Measurements from ENCODE around the gene TUBGCP6. TPM values are rescaled to one million over a fixed set of nuclear protein-coding genes. Genes with fewer than 3 reads are reported as not detected.
A peak's percentile ranks its signal among the peaks of the same experiment; 100 is the strongest.

The TUBGCP6 gene
- total RNA-seq, 1 donor from 2014 or later: 16.9 TPM

DNA sequence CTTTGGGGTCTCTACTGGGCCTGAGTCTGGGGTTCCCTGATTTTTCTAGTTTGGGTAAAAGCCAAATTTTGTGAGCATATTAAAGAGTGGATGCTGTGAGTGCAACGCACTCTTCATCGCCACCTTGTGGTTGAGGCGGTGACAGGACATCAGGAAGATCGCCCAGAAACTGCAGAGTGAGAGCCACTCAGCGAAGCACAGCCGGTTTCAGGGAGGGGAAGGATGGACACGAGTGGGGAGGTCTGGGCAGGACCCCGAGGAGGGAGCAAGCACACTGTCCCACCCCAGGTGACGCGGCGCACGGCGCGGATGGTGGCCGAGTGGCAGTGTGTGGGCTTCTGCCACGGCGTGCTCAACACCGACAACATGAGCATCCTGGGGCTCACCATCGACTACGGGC, 34.9 kb downstream of the TUBGCP6 start:
- H3K79me2 ChIP-seq (ENCODE audit: low read depth): peaks cover 13% of the 10 kb centered on the region
- Mint-ChIP-seq H3K9me3 (no peaks in the 10 kb centered on the region), H3K36me3 (peaks cover 30% of the 10 kb centered on the region), H3K4me1 (peaks cover 7% of the 10 kb centered on the region), H3K4me3 (peak overlapping the region; percentile 12), H3K27ac (peak overlapping the region; percentile 50), H3K27me3 (ENCODE audit: insufficient read depth, low read depth) (peaks cover 2% of the 10 kb centered on the region)
- H3F3A ChIP-seq (ENCODE audit: low read depth): peaks cover 4% of the 10 kb centered on the region
- no peak overlapping the region for H3K4me3 ChIP-seq
- no peaks in the 10 kb centered on the region for H3K36me3 ChIP-seq
- peaks cover 27% of the 10 kb centered on the region for H4K20me1 ChIP-seq (ENCODE audit: low read depth)
- H2AFZ ChIP-seq (replicated peaks): no peak overlapping the region
- H3K27me3 ChIP-seq: no peaks in the 10 kb centered on the region
- no peaks in the 10 kb centered on the region for H3K4me1 ChIP-seq
- H3K27ac ChIP-seq: no peak overlapping the region
- TF ChIP-seq EZH2phosphoT487 (IDR thresholded peaks at IDR 0.05): no peak
- TF ChIP-seq, protein P1, sequence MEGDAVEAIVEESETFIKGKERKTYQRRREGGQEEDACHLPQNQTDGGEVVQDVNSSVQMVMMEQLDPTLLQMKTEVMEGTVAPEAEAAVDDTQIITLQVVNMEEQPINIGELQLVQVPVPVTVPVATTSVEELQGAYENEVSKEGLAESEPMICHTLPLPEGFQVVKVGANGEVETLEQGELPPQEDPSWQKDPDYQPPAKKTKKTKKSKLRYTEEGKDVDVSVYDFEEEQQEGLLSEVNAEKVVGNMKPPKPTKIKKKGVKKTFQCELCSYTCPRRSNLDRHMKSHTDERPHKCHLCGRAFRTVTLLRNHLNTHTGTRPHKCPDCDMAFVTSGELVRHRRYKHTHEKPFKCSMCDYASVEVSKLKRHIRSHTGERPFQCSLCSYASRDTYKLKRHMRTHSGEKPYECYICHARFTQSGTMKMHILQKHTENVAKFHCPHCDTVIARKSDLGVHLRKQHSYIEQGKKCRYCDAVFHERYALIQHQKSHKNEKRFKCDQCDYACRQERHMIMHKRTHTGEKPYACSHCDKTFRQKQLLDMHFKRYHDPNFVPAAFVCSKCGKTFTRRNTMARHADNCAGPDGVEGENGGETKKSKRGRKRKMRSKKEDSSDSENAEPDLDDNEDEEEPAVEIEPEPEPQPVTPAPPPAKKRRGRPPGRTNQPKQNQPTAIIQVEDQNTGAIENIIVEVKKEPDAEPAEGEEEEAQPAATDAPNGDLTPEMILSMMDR (IDR thresholded peaks at IDR 0.05): peak; percentile 82
- H3K9me3 ChIP-seq (ENCODE audit: low read depth): no peaks in the 10 kb centered on the region
- H3K4me2 ChIP-seq: no peak overlapping the region
- DNase-seq (ENCODE audit: low spot score): peak; percentile 65
- H3K9ac ChIP-seq: no peak overlapping the region

DNA sequence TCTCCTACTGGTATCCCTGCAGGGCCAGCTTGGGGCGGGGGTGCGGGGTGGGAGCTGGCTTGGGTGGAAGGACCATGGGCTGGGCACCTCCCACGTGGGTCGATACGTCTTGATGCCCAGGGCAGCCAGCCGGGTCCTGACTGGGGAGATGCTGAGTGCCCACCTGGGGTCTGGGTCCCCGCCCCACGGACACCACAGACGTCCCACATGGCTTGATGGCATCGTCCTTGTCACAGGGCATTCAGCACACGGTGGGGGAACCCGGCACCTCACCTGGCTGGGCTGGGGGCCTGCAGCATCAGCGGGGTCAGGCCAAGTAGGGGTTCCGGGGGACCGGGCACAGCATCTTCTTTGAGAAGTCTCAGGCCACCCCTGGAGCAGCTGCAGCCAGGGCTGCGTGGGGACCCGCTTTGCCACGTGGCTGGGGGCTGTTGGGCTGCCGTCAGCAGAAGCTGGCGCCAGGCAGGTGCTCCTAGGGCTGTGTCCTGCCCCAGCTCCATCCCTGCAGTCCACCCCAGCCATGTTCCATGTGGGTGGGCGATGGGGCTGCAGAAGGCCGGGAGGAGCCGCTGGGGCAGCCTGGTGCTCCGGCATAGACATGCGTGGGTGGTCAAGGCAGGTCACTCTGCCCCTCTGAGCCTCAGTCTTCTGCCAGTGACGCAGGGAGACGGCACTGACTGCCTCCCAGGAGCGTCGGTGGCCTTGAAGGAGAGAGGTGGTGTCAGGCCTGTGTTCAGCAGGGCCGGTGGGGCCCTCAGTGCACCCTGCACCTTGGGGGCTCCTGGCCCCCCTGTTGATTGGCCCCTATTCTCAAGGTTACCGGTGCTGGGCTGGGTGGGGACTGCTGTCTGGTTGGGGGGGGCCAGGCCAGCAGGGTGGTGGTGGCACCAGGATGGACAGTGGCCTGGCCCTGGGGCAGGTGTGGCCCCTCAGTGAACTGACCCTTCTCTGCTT, 35.6 kb downstream of the TUBGCP6 start:
- Mint-ChIP-seq H3K27me3 (ENCODE audit: insufficient read depth, low read depth) (peaks cover 2% of the 10 kb centered on the region), H3K4me1 (peaks cover 7% of the 10 kb centered on the region), H3K27ac (no peak overlapping the region), H3K9me3 (no peaks in the 10 kb centered on the region), H3K36me3 (peaks cover 31% of the 10 kb centered on the region), H3K4me3 (peak overlapping the region; percentile 12)
- H3K4me1 ChIP-seq: no peaks in the 10 kb centered on the region
- H3K79me2 ChIP-seq (ENCODE audit: low read depth): peaks cover 12% of the 10 kb centered on the region
- H3K27ac ChIP-seq: no peak overlapping the region
- no peak overlapping the region for H3K4me2 ChIP-seq
- TF ChIP-seq, protein P1 (IDR thresholded peaks at IDR 0.05): no peak
- TF ChIP-seq EZH2phosphoT487 (IDR thresholded peaks at IDR 0.05) (no peak), EZH2 (IDR thresholded peaks at IDR 0.05) (no peak)
- H3F3A ChIP-seq (ENCODE audit: low read depth): peaks cover 4% of the 10 kb centered on the region
- H3K9ac ChIP-seq: no peak overlapping the region
- H2AFZ ChIP-seq (replicated peaks): no peak overlapping the region
- no peaks in the 10 kb centered on the region for H3K27me3 ChIP-seq
- H4K20me1 ChIP-seq (ENCODE audit: low read depth): peaks cover 27% of the 10 kb centered on the region
- no peak overlapping the region for H3K4me3 ChIP-seq
- no peaks in the 10 kb centered on the region for H3K9me3 ChIP-seq (ENCODE audit: low read depth)
- H3K36me3 ChIP-seq: no peaks in the 10 kb centered on the region
- no peak for DNase-seq (ENCODE audit: low spot score)

DNA sequence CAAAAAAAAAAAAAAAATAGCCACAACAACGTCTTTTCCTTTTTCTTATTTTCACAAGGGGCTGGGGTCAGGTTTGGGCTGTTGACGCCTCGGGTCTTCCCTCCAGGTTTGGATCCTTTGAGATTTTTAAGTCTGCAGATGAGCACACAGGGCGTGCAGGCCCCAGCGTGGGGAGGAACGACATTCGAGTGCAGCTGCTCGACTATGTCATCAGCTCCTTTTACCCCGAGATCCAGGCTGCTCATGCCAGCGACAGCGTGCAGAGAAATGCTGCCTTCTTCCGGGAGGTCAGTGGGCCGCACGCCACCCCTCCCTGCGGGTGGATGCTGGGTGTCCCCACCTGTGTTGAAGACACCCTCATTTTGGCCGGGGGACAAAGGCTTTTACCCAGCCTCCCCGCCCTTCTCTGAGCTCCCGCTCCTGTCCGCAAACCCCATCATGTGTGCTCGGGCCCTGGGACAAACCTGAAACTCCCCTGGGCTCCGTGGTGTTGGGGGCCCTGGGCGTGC, 36.3 kb downstream of the TUBGCP6 start:
- Histone ChIP-seq H2AFZ (replicated peaks) (no peak overlapping the region), H3K9me3 (ENCODE audit: low read depth) (no peaks in the 10 kb centered on the region), H3K4me3 (no peak overlapping the region), H3K79me2 (ENCODE audit: low read depth) (peaks cover 10% of the 10 kb centered on the region), H3K27ac (no peak overlapping the region), H3K36me3 (peaks cover under 1% of the 10 kb centered on the region), H3K27me3 (no peaks in the 10 kb centered on the region), H3K4me2 (no peak overlapping the region), H4K20me1 (ENCODE audit: low read depth) (peaks cover 32% of the 10 kb centered on the region), H3F3A (ENCODE audit: low read depth) (peaks cover 4% of the 10 kb centered on the region), H3K9ac (no peak overlapping the region), H3K4me1 (no peaks in the 10 kb centered on the region)
- Mint-ChIP-seq H3K27ac (no peak overlapping the region), H3K27me3 (ENCODE audit: insufficient read depth, low read depth) (peaks cover 4% of the 10 kb centered on the region), H3K4me3 (no peak overlapping the region), H3K4me1 (peaks cover 10% of the 10 kb centered on the region), H3K36me3 (peaks cover 33% of the 10 kb centered on the region), H3K9me3 (peaks cover 4% of the 10 kb centered on the region)
- DNase-seq (ENCODE audit: low spot score): no peak
- TF ChIP-seq EZH2phosphoT487 (IDR thresholded peaks at IDR 0.05): no peak
- TF ChIP-seq, protein P1 (IDR thresholded peaks at IDR 0.05): no peak
- TF ChIP-seq EZH2 (IDR thresholded peaks at IDR 0.05): no peak

Measured in neural progenitor cell (in vitro differentiated cells).